Omental fat pad (tissue), 4 donors: Measurements from ENCODE around the gene SPTBN4. TPM values are rescaled to one million over a fixed set of nuclear protein-coding genes. Genes with fewer than 3 reads are reported as not detected.

Experiments used
- ATAC-seq: fragments of 150-250 bp; one replicate; pipeline ENCODE4 v1.9.1; 2016; ENCODE audit warnings: mild to moderate bottlenecking, moderate library complexity; ENCODE audit not compliant: low FRiP score
- DNase-seq: peaks from one replicate; pipeline ENCODE4 v3.0.0-alpha.2; 2019; ENCODE audit warnings: low spot score
- CTCF ChIP-seq, 3 donors: fragments of 450-650 bp; IDR thresholded peaks; one replicate each; pipeline ENCODE4 v1.5.1; 2016 to 2017; ENCODE audit warnings: antibody characterized with exemption in 3 of 3, mild to moderate bottlenecking in 3 of 3, moderate library complexity in 2 of 3
- total RNA-seq, 4 donors: library from RNA; depleted of rRNA; stranded (reverse); fragments of >200 nt; gene quantifications; one replicate each; pipeline ENCODE4 v1.1.0, GENCODE V29; 2016

The SPTBN4 gene
- total RNA-seq, 4 donors from 2014 or later, result 1.4 to 3.2 (median 3.0) TPM

GRCh38 chr19:40549007-40549708 is 82.4 kb downstream of the SPTBN4 start:
- ATAC-seq, result peak; percentile 57
- no peak for TF ChIP-seq CTCF (IDR thresholded peaks at IDR 0.05)
- peak; percentile 40 for DNase-seq

GRCh38 chr19:40550951-40551350 is 84.2 kb downstream of the SPTBN4 start:
- no peak for TF ChIP-seq CTCF (IDR thresholded peaks at IDR 0.05)
- no peak for DNase-seq
- no peak for ATAC-seq

- no peak for ATAC-seq
- DNase-seq, result no peak
- no peak for TF ChIP-seq CTCF (IDR thresholded peaks at IDR 0.05)
Observed at GRCh38 chr19:40552848-40553247, 86.0 kb downstream of the SPTBN4 start.

GRCh38 chr19:40553885-40554857 is 87.4 kb downstream of the SPTBN4 start:
- TF ChIP-seq CTCF (IDR thresholded peaks at IDR 0.05), result no peak
- no peak for ATAC-seq

GRCh38 chr19:40555978-40556689 is 89.3 kb downstream of the SPTBN4 start:
- no peak for ATAC-seq
- no peak for TF ChIP-seq CTCF (IDR thresholded peaks at IDR 0.05)
- DNase-seq, result no peak

More at GRCh38 chr19:40553885-40554857, 87.4 kb downstream of the SPTBN4 start:
- no peak for DNase-seq

GRCh38 chr19:40556953-40557530 is 90.2 kb downstream of the SPTBN4 start:
- no peak for TF ChIP-seq CTCF (IDR thresholded peaks at IDR 0.05)
- ATAC-seq (no peak), DNase-seq (no peak)
